Measurements from ENCODE around the gene TMEM106C.

- TF ChIP-seq CTCF (IDR thresholded peaks at IDR 0.05), result no peak
- TF ChIP-seq POLR2A (IDR thresholded peaks at IDR 0.05), result no peak
These were observed 40.9 kb downstream of the TMEM106C start, which contains the start of gene COL2A1 for GRCh38 chr12:48004053-48004941.
